Measurements from ENCODE around the gene TBC1D9B.
A peak's percentile ranks its signal among the peaks of the same experiment; 100 is the strongest.

The TBC1D9B gene

DNA sequence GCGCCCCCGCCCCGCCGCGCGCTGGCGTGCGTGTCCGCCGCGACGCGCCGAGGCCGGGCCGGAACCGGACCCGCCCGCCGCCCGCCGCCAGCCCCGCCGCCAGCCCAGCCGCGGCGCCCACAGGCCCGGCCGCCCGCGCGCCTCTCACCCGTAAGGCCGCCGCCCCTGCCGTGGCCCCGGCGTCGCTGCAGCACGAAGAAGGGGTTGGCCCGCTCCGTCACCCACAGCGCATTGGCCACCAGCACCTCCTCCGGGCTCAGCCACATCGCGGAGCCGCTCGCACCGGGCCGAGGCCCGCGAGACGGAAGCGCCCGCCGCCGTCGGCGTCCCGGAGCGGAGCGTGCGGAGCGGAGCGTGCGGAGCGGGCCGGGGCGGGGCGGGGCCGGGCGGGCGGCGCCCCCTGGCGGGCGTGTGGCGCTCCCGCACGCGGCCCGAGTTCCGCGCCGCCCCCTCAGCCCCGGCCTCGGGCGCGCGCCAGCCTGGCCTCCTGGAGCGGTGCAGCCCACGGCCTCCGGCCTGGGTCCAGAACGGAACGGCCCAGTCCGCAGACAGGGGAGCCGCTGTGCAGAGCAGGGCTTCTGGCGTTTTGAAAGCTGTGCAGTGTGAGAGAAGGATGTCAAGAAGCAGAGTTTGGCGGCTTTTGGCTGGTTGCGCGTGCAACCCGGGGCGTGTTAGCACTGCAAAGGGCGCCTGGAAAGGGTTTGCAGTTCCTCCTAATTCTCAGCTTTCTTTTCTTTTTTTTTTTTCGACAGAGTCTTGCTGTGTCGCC is at the start of gene TBC1D9B:
Gene TBC1D9B, minus strand, starts transcription at position 342 of the 769 bp plus-strand sequence. Its CDS starts 76 bp downstream, at position 266.
- DNase-seq: peak; percentile 30

DNA sequence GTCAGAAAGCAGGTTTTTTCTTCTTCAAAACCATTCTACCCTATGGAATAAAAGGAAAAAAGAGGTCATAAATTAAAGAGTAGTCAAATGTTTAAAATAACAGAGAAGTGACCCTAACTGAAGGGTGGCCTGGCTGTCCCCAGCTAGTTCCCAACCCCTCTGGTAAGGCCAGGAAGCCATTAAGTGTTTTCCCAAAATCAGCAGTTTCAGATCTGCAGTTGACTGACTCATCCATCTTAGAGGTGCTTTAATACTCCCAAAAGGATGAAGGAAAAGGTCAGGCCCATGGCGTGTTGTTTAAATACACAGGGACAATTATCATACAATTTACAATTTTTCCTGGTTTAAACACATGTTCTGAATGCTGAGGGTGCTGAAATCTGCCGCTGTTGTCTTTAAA is 47.9 kb upstream of the TBC1D9B start:
- DNase-seq: no peak

DNA sequence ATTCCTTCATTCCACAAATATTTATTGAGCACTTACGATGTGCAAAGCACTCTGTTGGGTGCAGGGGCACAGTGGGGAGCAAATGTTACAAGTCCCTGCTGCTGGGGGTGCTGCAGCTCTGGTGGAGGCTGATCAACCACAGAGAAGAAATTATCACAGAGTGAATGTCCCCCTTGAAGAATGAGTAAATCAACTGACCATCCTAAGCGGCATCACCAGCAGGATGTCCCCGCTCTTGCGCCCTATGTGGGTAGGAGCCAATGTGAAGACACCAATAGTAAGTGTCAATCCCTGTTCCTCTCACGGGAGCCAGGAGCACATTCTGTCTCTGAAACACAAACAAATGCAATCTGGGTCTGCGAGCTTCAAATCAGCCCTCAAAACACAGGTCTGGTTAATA is 47.4 kb upstream of the TBC1D9B start:
- no peak for DNase-seq

DNA sequence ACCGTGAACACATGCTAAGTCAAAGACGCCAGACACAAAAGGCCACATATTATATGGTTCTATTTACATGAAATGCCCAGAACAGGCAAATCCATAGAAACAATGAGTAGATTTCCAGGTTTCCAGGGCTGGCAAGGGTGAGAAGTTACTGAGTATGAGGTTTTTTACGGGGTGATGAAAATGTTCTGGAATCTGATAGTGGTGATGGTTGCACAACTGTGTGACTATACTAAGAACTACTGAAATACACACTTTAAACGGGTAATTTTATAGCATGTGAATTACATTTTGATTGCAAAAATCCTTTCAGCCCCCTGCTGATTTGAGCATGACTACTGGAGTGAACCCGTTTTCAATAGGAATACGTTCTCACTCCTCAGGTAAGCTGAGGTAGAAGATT is 46.7 kb upstream of the TBC1D9B start:
- DNase-seq: no peak

DNA sequence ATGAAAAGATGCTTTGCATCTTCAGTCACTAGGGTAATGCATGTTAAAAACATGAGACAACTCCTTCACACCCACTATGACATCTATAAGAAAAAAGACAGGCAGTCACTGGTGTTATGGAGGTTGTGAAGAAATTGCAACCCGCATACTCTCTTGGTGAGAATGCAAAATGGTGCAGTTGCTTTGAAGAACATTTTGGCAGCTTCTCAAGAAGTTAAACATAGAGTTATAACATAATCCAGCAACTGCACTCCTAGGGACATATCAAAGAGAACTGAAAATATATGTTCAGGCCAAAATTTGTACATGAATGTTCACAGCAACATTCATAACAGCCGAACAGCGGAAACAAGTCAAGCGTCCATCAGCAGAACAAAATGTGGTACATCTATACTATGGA is 46.3 kb upstream of the TBC1D9B start:
- DNase-seq: no peak

GRCh38 chr5:179936976-179937681 is 29.4 kb upstream of the TBC1D9B start:
- DNase-seq: no peak

GRCh38 chr5:179930788-179931473 is 23.2 kb upstream of the TBC1D9B start:
- no peak for DNase-seq

DNA sequence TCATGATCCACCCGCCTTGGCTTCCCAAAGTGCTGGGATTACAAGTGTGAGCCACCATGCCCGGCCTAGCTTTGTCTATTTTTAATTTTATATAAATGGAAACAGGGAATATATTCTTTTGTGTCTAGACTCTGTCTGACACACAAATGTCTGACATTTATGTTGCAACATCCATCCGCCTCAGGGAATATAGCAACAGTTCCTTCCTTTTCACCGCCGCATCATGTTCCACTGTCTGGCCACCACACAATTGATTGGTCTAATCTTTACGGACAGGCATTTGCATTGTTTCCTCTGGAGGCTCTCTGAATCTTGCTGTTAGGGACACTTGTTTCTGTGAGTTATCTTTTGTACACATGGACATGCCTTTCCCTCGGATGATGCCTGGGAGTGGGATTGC is 20.1 kb upstream of the TBC1D9B start:
- DNase-seq: no peak

DNA sequence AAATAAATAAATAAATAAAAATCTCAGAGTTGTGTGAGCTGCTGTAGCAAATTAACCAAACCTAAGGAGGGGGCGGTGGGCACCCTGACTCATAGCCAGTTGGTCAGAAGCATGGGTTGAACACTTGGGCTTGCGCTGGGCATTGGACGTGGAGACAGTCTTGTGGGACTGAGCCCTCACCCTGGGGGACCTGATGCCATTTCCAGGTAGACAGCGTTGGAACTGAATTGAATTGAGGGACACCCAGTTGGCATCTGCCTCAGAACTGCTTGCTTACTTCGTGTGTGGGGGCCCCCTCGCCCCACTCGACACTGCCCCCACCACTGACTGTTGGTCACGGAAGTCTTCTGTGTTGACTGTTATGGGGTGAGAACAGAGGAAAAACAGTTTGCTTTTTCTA is 19.0 kb upstream of the TBC1D9B start:
- DNase-seq: no peak

DNA sequence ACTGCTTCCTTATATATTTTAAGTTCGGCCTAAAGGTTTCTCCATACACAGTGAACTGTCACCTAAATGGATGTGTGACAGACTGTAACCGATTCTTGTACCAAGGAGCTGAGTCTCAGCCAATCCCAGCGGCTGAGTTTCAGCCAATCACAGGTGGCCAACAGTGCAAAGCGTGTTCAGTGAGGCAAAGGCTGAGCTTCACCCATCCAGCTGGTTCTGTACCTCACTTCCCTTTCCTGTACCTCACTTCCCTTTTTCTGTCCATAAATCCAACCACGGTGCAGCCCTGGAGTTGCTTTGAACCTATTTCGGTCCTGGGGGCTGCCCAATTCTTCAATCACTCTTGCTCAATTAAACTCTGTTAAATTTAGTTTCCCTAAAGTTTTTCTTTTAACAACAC is 15.7 kb upstream of the TBC1D9B start:
- DNase-seq: no peak

- no peak for DNase-seq
These were observed 12.5 kb upstream of the TBC1D9B start for GRCh38 chr5:179920175-179920574.

GRCh38 chr5:179919487-179920060 is 11.9 kb upstream of the TBC1D9B start:
- no peak for DNase-seq

GRCh38 chr5:179918742-179919486 is 11.2 kb upstream of the TBC1D9B start:
- DNase-seq: no peak

- no peak for DNase-seq
These were observed 8.8 kb upstream of the TBC1D9B start for GRCh38 chr5:179916523-179916922.

- DNase-seq: no peak
These were observed 7.8 kb upstream of the TBC1D9B start for GRCh38 chr5:179915406-179915935.

- DNase-seq: no peak
These were observed 6.5 kb upstream of the TBC1D9B start for GRCh38 chr5:179914032-179914755.

DNA sequence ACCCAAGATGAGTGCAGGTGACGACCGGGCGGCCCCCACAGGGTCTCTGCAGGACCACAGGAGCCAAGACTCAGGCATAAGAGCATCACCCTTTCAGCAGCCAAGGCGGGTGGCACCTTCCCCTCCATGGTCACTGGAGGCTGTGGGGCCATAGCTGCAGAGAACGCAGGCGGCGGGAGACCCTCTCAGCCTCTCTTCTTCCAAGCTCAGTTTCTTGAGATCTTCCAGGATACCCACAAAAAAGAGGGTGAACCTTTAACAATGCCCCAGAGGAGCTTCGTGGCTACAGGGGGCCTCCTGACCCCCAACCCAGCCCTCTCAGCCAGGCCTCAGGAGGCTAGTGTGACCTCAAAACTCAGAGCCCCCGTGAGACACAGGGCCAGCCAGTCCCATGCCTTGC is 5.8 kb upstream of the TBC1D9B start:
- DNase-seq: no peak

GRCh38 chr5:179912951-179913350 is 5.3 kb upstream of the TBC1D9B start:
- DNase-seq: no peak

DNA sequence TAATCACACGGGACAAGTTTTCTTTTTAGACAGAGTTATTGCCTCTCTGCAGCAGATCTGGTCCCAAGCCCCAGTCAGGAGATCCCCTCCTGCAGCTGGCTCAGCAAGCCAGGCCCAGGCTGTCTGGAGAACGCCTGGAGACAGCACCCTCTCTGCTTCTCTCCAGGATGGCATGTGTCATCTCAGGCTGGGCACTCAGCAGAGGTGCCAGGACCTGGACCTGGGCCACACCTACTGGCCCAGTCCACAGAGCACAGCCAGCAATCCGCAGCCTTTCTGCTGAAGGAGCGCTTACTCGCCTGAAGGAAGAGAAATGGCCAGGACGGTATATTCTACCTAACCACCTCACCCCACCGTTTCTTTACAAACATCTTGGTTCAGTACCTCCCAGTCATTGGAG is 4.7 kb upstream of the TBC1D9B start:
- DNase-seq: no peak

- DNase-seq: no peak
These were observed 1.5 kb upstream of the TBC1D9B start for GRCh38 chr5:179909224-179909623.

DNA sequence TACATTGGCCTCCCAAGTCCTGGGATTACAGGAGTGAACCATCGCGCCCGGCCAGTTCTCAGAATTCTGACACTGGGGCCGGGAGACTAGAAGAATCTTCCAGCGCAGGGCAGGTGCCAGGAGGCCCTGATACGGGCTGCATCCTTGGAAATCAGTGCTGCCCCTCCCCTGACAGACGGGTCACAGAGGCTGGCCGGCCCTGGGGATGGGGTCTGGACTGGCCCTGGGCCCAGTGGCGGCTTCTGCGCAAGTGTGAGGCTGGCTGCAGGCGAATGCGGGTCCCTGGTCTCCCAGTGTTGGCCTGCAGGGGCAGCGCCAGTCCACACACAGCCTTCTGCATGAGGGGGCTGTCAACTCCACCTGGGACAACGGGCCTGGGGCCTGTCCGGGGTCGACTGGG is 831 bp upstream of the TBC1D9B start:
- DNase-seq: no peak

Measured in NCI-H510A treated with DMSO at 0.1 percent for 48 hours (cell line).